HepG2 (cell line): ENCODE measurements around the gene ANKRD55. TPM values are rescaled to one million over a fixed set of nuclear protein-coding genes. Genes with fewer than 3 reads are reported as not detected.

ENCODE experiments used
- ARID4A ChIP-seq: sonication (generic); formaldehyde crosslinking; IDR thresholded peaks from 2 replicates; pipeline ENCODE4 v1.5.0; 2020; ENCODE audit warnings: mild to moderate bottlenecking, missing genetic modification reagents, borderline replicate concordance
- EP300 ChIP-seq, 3 experiments: sonication (generic) in 1 of 3; formaldehyde crosslinking in 1 of 3; IDR thresholded peaks; 2 replicates each; pipeline versions ENCODE4 v1.5.1 to v1.6.1; 2011 to 2020; ENCODE audit warnings: low read depth in 2 of 3, low read length in 2 of 3, borderline replicate concordance in 1 of 3, improper control_type of control experiment in 1 of 3, mild to moderate bottlenecking in 1 of 3, missing genetic modification reagents in 1 of 3, moderate library complexity in 1 of 3
- ERF ChIP-seq: IDR thresholded peaks from 2 replicates; pipeline ENCODE4 v1.6.1; 2018; ENCODE audit warnings: missing biosample characterization, missing genetic modification reagents
- GMEB1 ChIP-seq: sonication (generic); formaldehyde crosslinking; IDR thresholded peaks from 2 replicates; pipeline ENCODE4 v1.5.1; 2020; ENCODE audit warnings: missing genetic modification reagents, mild to moderate bottlenecking, borderline replicate concordance
- HOXA3 ChIP-seq: sonication (generic); formaldehyde crosslinking; IDR thresholded peaks from 2 replicates; pipeline ENCODE4 v1.5.0; 2020; ENCODE audit warnings: missing genetic modification reagents
- HOXD1 ChIP-seq: sonication (generic); formaldehyde crosslinking; IDR thresholded peaks from 2 replicates; pipeline ENCODE4 v1.5.0; 2020; ENCODE audit warnings: missing genetic modification reagents
- MLX ChIP-seq: IDR thresholded peaks from 2 replicates; pipeline ENCODE4 v1.6.1; 2016
- SALL1 ChIP-seq: sonication (generic); formaldehyde crosslinking; IDR thresholded peaks from 2 replicates; pipeline ENCODE4 v1.8.0; 2022; ENCODE audit warnings: mild to moderate bottlenecking, missing genetic modification reagents
- TARDBP ChIP-seq: sonication (generic); formaldehyde crosslinking; IDR thresholded peaks from 2 replicates; pipeline ENCODE4 v1.8.0; 2022; ENCODE audit warnings: mild to moderate bottlenecking, missing genetic modification reagents
- ZBTB40 ChIP-seq, 2 experiments: fragments of 450-650 bp in 1 of 2; sonication (generic) in 1 of 2; formaldehyde crosslinking in 1 of 2; IDR thresholded peaks; 2 replicates each; pipeline versions ENCODE4 v1.6.1 to v1.8.0; 2016 to 2022; ENCODE audit warnings: antibody characterized with exemption in 1 of 2, mild to moderate bottlenecking in 1 of 2, missing genetic modification reagents in 1 of 2
- ZNF230 ChIP-seq: sonication (generic); formaldehyde crosslinking; IDR thresholded peaks from 2 replicates; pipeline ENCODE4 v1.4.0; 2020; ENCODE audit warnings: mild to moderate bottlenecking, missing genetic modification reagents
- polyA plus RNA-seq, 8 experiments: library from polyadenylated mRNA; depleted of rRNA in 3 of 8; stranded (reverse) in 7 of 8; unstranded in 1 of 8; fragments of >200 nt; fragmentation: Illumina TruSeq in 4 of 8; extraction: Trizol in 4 of 8; gene quantifications; 2 replicates each; pipeline versions ENCODE4 v1.2.1 to v1.2.3, GENCODE V29; 2011 to 2016; ENCODE audit warnings: low read depth in 4 of 8, missing spikeins in 1 of 8, mixed read lengths in 1 of 8; ENCODE audit not compliant: insufficient read depth in 1 of 8
- total RNA-seq, 5 experiments: library from RNA; depleted of rRNA; stranded (reverse); fragments of >200 nt; fragmentation: Illumina TruSeq; extraction: Trizol; gene quantifications; 2 replicates each; pipeline ENCODE4 v1.2.3, GENCODE V29; 2016; ENCODE audit warnings: low read depth in 1 of 5

Gene ANKRD55
- total and polyA plus RNA-seq, 2 of the 13 experiments (the other 11 are each of a cell fraction or from before 2014, with no cell fraction given) = 0.11 to 0.28 TPM

GRCh38 chr5:56090793-56091460, 142.2 kb downstream of the ANKRD55 start (continued):
- TF ChIP-seq ZBTB40 (IDR thresholded peaks at IDR 0.05) = no peak
- no peak for TF ChIP-seq ZBTB40 (CRISPR knock-in tag; IDR thresholded peaks at IDR 0.05)
- 0 out of 2 replicates have a peak, but pooled peaks have one; percentile 17 for TF ChIP-seq SALL1 (CRISPR knock-in tag)
- no peak for TF ChIP-seq ARID4A (CRISPR knock-in tag)
- no peak for TF ChIP-seq GMEB1 (CRISPR knock-in tag)
- TF ChIP-seq ERF = no peak
- TF ChIP-seq HOXA3 = no peak
- TF ChIP-seq TARDBP (CRISPR knock-in tag) = no peak
- peak in 1 of 2 experiments; percentile 53; a peak in 1 of 4 replicates for TF ChIP-seq EP300 (IDR thresholded peaks at IDR 0.05; ENCODE audit: low read depth in 2 of 2, low read length in 2 of 2)
- no peak for TF ChIP-seq EP300 (CRISPR knock-in tag; IDR thresholded peaks at IDR 0.05; ENCODE audit: borderline replicate concordance)
- no peak for TF ChIP-seq HOXD1
- no peak for TF ChIP-seq ZNF230
- no peak for TF ChIP-seq MLX (CRISPR knock-in tag)
